ENCODE results near the gene RBM8A.

- TF ChIP-seq EZH2 (IDR thresholded peaks at IDR 0.05; ENCODE audit: low read length, unreplicated experiment) (no peak), CTCF (conservative IDR thresholded peaks at IDR 0.05; ENCODE audit: low read depth, low read length) (no peak)
These were observed 47.5 kb downstream of the RBM8A start for GRCh38 chr1:145879775-145880174.

Measured in PC-3 (cell line).